HG02970 (cell line): ENCODE data around the gene HSPA6.
"Not testable (repeated sequence)": the region's sequence is repeated elsewhere in the genome, so short reads cannot be mapped to it uniquely, and the experiment has no call there.

Experiments used
- ATAC-seq: cut with Tn5 transposase; IDR thresholded peaks from one replicate; pipeline ENCODE4 v1.9.1; 2021; ENCODE audit warnings: mild to moderate bottlenecking, moderate library complexity, moderate number of reproducible peaks; ENCODE audit not compliant: unreplicated experiment, low FRiP score

Gene HSPA6

GRCh38 chr1:161502641-161503393, 21.5 kb upstream of the HSPA6 start:
- ATAC-seq: no peak

- ATAC-seq: no peak
Measured at GRCh38 chr1:161503394-161503748, 21.0 kb upstream of the HSPA6 start.

- ATAC-seq: no peak
Measured at GRCh38 chr1:161505686-161506085, 18.7 kb upstream of the HSPA6 start.

- ATAC-seq: no peak
Measured at GRCh38 chr1:161506336-161507223, 17.8 kb upstream of the HSPA6 start.

- no peak for ATAC-seq
Measured at GRCh38 chr1:161510477-161510876, 13.9 kb upstream of the HSPA6 start.

GRCh38 chr1:161511018-161511755, 13.2 kb upstream of the HSPA6 start:
- no peak for ATAC-seq

GRCh38 chr1:161511756-161512060, 12.6 kb upstream of the HSPA6 start:
- ATAC-seq: no peak

GRCh38 chr1:161512636-161513447, 11.5 kb upstream of the HSPA6 start:
- ATAC-seq: not testable (repeated sequence)

GRCh38 chr1:161513448-161513780, 10.9 kb upstream of the HSPA6 start:
- ATAC-seq: not testable (repeated sequence)

GRCh38 chr1:161513953-161514352, 10.4 kb upstream of the HSPA6 start:
- ATAC-seq: not testable (repeated sequence)

- ATAC-seq: not testable (repeated sequence)
Measured at GRCh38 chr1:161523041-161523816, 1.1 kb upstream of the HSPA6 start.

GRCh38 chr1:161524742-161525291, 477 bp downstream of the HSPA6 start:
- ATAC-seq: not testable (repeated sequence)

- ATAC-seq: not testable (repeated sequence)
Measured at GRCh38 chr1:161525321-161525720, 981 bp downstream of the HSPA6 start.

- not testable (repeated sequence) for ATAC-seq
Measured at GRCh38 chr1:161525918-161526317, 1.6 kb downstream of the HSPA6 start.

- not testable (repeated sequence) for ATAC-seq
Measured at GRCh38 chr1:161528550-161528949, 4.2 kb downstream of the HSPA6 start.

- not testable (repeated sequence) for ATAC-seq
Measured at GRCh38 chr1:161529463-161530104, 5.2 kb downstream of the HSPA6 start.

- peak; percentile 44 for ATAC-seq
Measured at GRCh38 chr1:161530158-161530557, 5.8 kb downstream of the HSPA6 start.

GRCh38 chr1:161530671-161531641, 6.6 kb downstream of the HSPA6 start:
- ATAC-seq: peak; percentile 66
